MCF 10A (cell line): Measurements from ENCODE around the gene ID3. TPM values are rescaled to one million over a fixed set of nuclear protein-coding genes. Genes with fewer than 3 reads are reported as not detected.

Experiments
- BruUV-seq: library from RNA; stranded (reverse); fragments of 400-500 nt; replicated peaks from 2 replicates; lab custom pipeline; 2021; lab: Mats Ljungman, UMichigan
- CTCF ChIA-PET: fragments of 300-600 bp; sonication (Branson Sonifier 250); formaldehyde crosslinking; extraction: SDS; loops from one replicate; lab custom pipeline; 2021; ENCODE audit warnings: antibody characterized with exemption, inconsistent platforms; lab: Yijun Ruan, JAX
- POLR2A ChIA-PET: fragments of 300-600, 350-650 bp; sonication (Branson Sonifier 250); formaldehyde crosslinking; extraction: SDS; loops from one replicate; lab custom pipeline; 2020; ENCODE audit warnings: antibody characterized with exemption, inconsistent platforms; lab: Yijun Ruan, JAX
- DNase-seq: peaks from one replicate; pipeline ENCODE4 v3.0.0-alpha.2; 2018; ENCODE audit not compliant: unreplicated experiment
- H3K27ac Mint-ChIP-seq: one replicate; pipeline ENCODE4 v1.8.0; 2022; ENCODE audit warnings: mild to moderate bottlenecking, low read depth, mixed read lengths; ENCODE audit not compliant: unreplicated experiment
- H3K27me3 Mint-ChIP-seq: one replicate; pipeline ENCODE4 v1.8.0; 2022; ENCODE audit warnings: mixed read lengths; ENCODE audit not compliant: insufficient read depth, unreplicated experiment
- H3K36me3 Mint-ChIP-seq: one replicate; pipeline ENCODE4 v1.8.0; 2022; ENCODE audit warnings: mild to moderate bottlenecking, moderate library complexity, mixed read lengths; ENCODE audit not compliant: insufficient read depth, unreplicated experiment
- H3K4me1 Mint-ChIP-seq: one replicate; pipeline ENCODE4 v1.8.0; 2022; ENCODE audit warnings: mixed read lengths; ENCODE audit not compliant: insufficient read depth, unreplicated experiment
- H3K4me3 Mint-ChIP-seq: one replicate; pipeline ENCODE4 v1.8.0; 2022; ENCODE audit warnings: mild to moderate bottlenecking, moderate library complexity, mixed read lengths; ENCODE audit not compliant: unreplicated experiment
- H3K9me3 Mint-ChIP-seq: one replicate; pipeline ENCODE4 v1.8.0; 2022; ENCODE audit warnings: mixed read lengths; ENCODE audit not compliant: unreplicated experiment
- intact Hi-C: fragments of 100-400 bp; cut with micrococcal nuclease; formaldehyde crosslinking; loops from 2 replicates; pipeline ENCODE4 v1.14.1; 2022
- total RNA-seq: library from RNA; stranded (reverse); gene quantifications from 2 replicates; pipeline ENCODE4 v1.2.3, GENCODE V29; 2022
- TF ChIP-seq, protein P1 (sequence below): fragments of 200-600 bp; IDR thresholded peaks from one replicate; pipeline ENCODE4 v1.8.0; 2022; ENCODE audit warnings: antibody characterized with exemption, mild to moderate bottlenecking; ENCODE audit not compliant: unreplicated experiment

ID3 gene
- total RNA-seq, 1 experiment from 2014 or later = 34.8 TPM

DNA sequence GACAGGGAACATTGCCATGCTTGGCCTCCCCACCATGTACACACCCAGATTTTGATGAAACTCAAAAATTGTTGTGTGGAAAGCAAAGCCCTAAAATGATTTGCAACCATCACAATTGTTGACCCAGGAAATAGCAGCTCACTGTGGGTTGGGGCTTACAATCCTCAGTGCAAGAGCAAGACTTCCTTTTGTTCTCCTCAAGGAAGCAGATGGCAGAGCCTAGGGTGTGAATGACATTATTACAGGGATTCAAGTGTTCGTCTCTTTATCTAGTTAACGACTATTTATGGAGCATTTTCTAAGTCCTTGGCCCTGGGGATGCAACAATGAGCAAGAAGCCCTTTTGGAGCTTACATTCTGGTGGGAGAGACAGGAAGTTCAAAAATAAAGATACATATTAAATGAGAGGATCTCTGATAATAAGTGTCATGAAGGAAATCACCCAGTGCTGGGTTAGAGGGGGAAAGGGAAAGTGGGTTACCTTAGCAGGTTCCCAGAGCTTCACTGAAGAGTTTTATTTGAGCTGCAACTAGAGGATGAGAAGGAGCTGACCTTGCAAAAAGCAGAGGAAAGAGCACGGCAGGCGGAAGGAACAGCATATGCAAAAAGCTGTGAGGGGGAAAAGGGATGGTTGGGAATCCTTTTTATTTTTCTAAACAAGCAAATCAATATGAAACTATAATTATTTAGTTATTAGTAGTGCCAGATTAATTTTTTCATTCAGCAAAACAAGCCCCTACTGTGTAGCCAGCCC lies 38.5 kb upstream of the ID3 start:
- intact Hi-C loops = no loop called here
- ChIA-PET CTCF (interaction anchor here (0.6 to 3.5 kb wide), 6 partner anchors 19 to 101 kb away, joined by 3 to 22 read pairs (median 4); no protein-coding TSS in a partner anchor), POLR2A (interaction anchor here (0.7 to 2.4 kb wide), 5 partner anchors 12 to 229 kb away, joined by 3 to 17 read pairs (median 5); partner anchors contain the start of gene ID3)
- H3K9me3 Mint-ChIP-seq = no peaks in the 10 kb centered on the region
- no peak for DNase-seq
- no peaks in the 10 kb centered on the region for H3K27me3 Mint-ChIP-seq
- no TSS peak for BruUV-seq
- H3K4me3 Mint-ChIP-seq = no peak overlapping the region
- TF ChIP-seq, protein P1, sequence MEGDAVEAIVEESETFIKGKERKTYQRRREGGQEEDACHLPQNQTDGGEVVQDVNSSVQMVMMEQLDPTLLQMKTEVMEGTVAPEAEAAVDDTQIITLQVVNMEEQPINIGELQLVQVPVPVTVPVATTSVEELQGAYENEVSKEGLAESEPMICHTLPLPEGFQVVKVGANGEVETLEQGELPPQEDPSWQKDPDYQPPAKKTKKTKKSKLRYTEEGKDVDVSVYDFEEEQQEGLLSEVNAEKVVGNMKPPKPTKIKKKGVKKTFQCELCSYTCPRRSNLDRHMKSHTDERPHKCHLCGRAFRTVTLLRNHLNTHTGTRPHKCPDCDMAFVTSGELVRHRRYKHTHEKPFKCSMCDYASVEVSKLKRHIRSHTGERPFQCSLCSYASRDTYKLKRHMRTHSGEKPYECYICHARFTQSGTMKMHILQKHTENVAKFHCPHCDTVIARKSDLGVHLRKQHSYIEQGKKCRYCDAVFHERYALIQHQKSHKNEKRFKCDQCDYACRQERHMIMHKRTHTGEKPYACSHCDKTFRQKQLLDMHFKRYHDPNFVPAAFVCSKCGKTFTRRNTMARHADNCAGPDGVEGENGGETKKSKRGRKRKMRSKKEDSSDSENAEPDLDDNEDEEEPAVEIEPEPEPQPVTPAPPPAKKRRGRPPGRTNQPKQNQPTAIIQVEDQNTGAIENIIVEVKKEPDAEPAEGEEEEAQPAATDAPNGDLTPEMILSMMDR = no peak
- peaks cover 5% of the 10 kb centered on the region for H3K36me3 Mint-ChIP-seq
- peaks cover 31% of the 10 kb centered on the region for H3K4me1 Mint-ChIP-seq
- H3K27ac Mint-ChIP-seq = no peak overlapping the region

- TF ChIP-seq, protein P1 = no peak
- no TSS peak for BruUV-seq
- Mint-ChIP-seq H3K36me3 (peaks cover 7% of the 10 kb centered on the region), H3K4me1 (peaks cover 41% of the 10 kb centered on the region), H3K9me3 (no peaks in the 10 kb centered on the region), H3K4me3 (no peak overlapping the region), H3K27me3 (no peaks in the 10 kb centered on the region), H3K27ac (no peak overlapping the region)
- intact Hi-C loops = no loop called here
- ChIA-PET POLR2A (interaction anchor here (2.4 to 14.5 kb wide), 2 partner anchors 37 to 38 kb away, joined by 17 to 622 read pairs; partner anchors contain the start of gene ID3), CTCF (interaction anchor here (0.5 to 1.7 kb wide), 4 partner anchors 21 to 75 kb away, joined by 4 to 7 read pairs (median 4); no protein-coding TSS in a partner anchor)
- DNase-seq = no peak
Observed at GRCh38 chr1:23596382-23597358, 37.4 kb upstream of the ID3 start.

DNA sequence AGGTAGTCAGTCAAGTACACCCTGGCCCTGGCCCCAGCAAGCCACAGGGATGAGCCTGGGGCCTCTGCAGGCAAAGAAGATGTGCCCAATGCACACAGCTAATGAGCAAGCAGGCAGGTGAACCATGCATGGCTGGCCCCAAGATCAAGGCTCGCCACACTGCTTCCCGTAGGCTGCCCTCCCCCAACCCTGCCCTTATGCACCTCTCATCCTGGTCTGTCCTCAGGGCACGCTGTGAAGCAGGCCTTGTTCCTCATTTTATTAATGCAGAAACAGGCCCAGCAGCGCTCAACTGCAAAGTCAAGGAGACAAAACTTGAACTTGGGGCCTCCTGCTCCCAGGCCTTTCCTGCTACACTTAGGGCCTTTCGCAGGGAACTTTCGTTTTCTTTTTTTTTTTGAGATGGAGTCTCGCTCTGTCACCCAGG lies 35.6 kb upstream of the ID3 start:
- no peaks in the 10 kb centered on the region for H3K9me3 Mint-ChIP-seq
- H3K36me3 Mint-ChIP-seq = peaks cover 7% of the 10 kb centered on the region
- H3K4me3 Mint-ChIP-seq = no peak overlapping the region
- DNase-seq = no peak
- no TSS peak for BruUV-seq
- intact Hi-C loops = loop anchor here (5.0 kb wide), 1 partner anchor 42 kb away; no protein-coding TSS in a partner anchor
- ChIA-PET CTCF (interaction anchor here (1.7 to 3.4 kb wide), 4 partner anchors 36 to 43 kb away, joined by 6 to 16 read pairs (median 10); no protein-coding TSS in a partner anchor), POLR2A (interaction anchor here (0.6 to 14.5 kb wide), 4 partner anchors 14 to 489 kb away, joined by 3 to 622 read pairs (median 3); partner anchors contain the start of gene ID3)
- TF ChIP-seq, protein P1 = no peak
- H3K27me3 Mint-ChIP-seq = no peaks in the 10 kb centered on the region
- H3K4me1 Mint-ChIP-seq = peaks cover 52% of the 10 kb centered on the region
- peak overlapping the region; percentile 94 for H3K27ac Mint-ChIP-seq
